HepG2 (cell line): ENCODE results near the gene FOSB. TPM values are rescaled to one million over a fixed set of nuclear protein-coding genes. Genes with fewer than 3 reads are reported as not detected.

Source experiments
- DDIT3 ChIP-seq: sonication (generic); formaldehyde crosslinking; IDR thresholded peaks from 2 replicates; pipeline ENCODE4 v1.4.0; 2020; ENCODE audit warnings: mild to moderate bottlenecking, missing genetic modification reagents
- ETV5 ChIP-seq: IDR thresholded peaks from 2 replicates; pipeline ENCODE4 v1.6.1; 2018; ENCODE audit warnings: missing biosample characterization, missing genetic modification reagents, inconsistent platforms, borderline replicate concordance
- MIER3 ChIP-seq: IDR thresholded peaks from 2 replicates; pipeline ENCODE4 v1.6.1; 2016; ENCODE audit warnings: missing compliant biosample characterization, borderline replicate concordance
- NR2F2 ChIP-seq: IDR thresholded peaks from 2 replicates; pipeline ENCODE4 v1.6.1; 2012; ENCODE audit warnings: low read depth, inconsistent platforms, borderline replicate concordance
- PRDM15 ChIP-seq: sonication (generic); formaldehyde crosslinking; IDR thresholded peaks from 2 replicates; pipeline ENCODE4 v1.4.0; 2020; ENCODE audit warnings: missing genetic modification reagents
- RFXAP ChIP-seq: sonication (generic); formaldehyde crosslinking; IDR thresholded peaks from 2 replicates; pipeline ENCODE4 v1.4.0; 2020; ENCODE audit warnings: missing genetic modification reagents, borderline replicate concordance
- SSRP1 ChIP-seq: IDR thresholded peaks from 2 replicates; pipeline ENCODE4 v1.6.1; 2016; ENCODE audit warnings: control low read depth
- TBX3 ChIP-seq: fragments of 450-650 bp; IDR thresholded peaks from 2 replicates; pipeline ENCODE4 v1.6.1; 2017; ENCODE audit warnings: antibody characterized with exemption, mild to moderate bottlenecking, inconsistent platforms, borderline replicate concordance
- ZC3H4 ChIP-seq: sonication (generic); formaldehyde crosslinking; IDR thresholded peaks from 2 replicates; pipeline ENCODE4 v1.4.0; 2020; ENCODE audit warnings: missing genetic modification reagents, borderline replicate concordance
- ZNF275 ChIP-seq: sonication (generic); formaldehyde crosslinking; IDR thresholded peaks from 2 replicates; pipeline ENCODE4 v1.8.0; 2022; ENCODE audit warnings: missing genetic modification reagents, mild to moderate bottlenecking, inconsistent platforms, borderline replicate concordance
- ZNF788 ChIP-seq: sonication (generic); formaldehyde crosslinking; IDR thresholded peaks from 2 replicates; pipeline ENCODE4 v1.5.0; 2020; ENCODE audit warnings: mild to moderate bottlenecking, missing genetic modification reagents, borderline replicate concordance
- polyA plus RNA-seq, 8 experiments: library from polyadenylated mRNA; depleted of rRNA in 3 of 8; stranded (reverse) in 7 of 8; unstranded in 1 of 8; fragments of >200 nt; fragmentation: Illumina TruSeq in 4 of 8; extraction: Trizol in 4 of 8; gene quantifications; 2 replicates each; pipeline versions ENCODE4 v1.2.1 to v1.2.3, GENCODE V29; 2011 to 2016; ENCODE audit warnings: low read depth in 4 of 8, missing spikeins in 1 of 8, mixed read lengths in 1 of 8; ENCODE audit not compliant: insufficient read depth in 1 of 8
- total RNA-seq, 5 experiments: library from RNA; depleted of rRNA; stranded (reverse); fragments of >200 nt; fragmentation: Illumina TruSeq; extraction: Trizol; gene quantifications; 2 replicates each; pipeline ENCODE4 v1.2.3, GENCODE V29; 2016; ENCODE audit warnings: low read depth in 1 of 5
- TF ChIP-seq, protein P1 (sequence below): sonication (generic); formaldehyde crosslinking; IDR thresholded peaks from 2 replicates; pipeline ENCODE4 v1.4.0; 2020; ENCODE audit warnings: missing genetic modification reagents
- TF ChIP-seq, protein P2 (sequence below): IDR thresholded peaks from 2 replicates; pipeline ENCODE4 v1.6.1; 2012; ENCODE audit warnings: low read length, improper control_type of control experiment
- TF ChIP-seq, protein P3 (sequence below): sonication (generic); formaldehyde crosslinking; IDR thresholded peaks from 2 replicates; pipeline ENCODE4 v1.9.0; 2021; ENCODE audit warnings: missing genetic modification reagents, borderline replicate concordance

Gene FOSB
- total and polyA plus RNA-seq, 2 of the 13 experiments (the other 11 are each of a cell fraction or from before 2014, with no cell fraction given) = 2.8 to 6.0 TPM

DNA sequence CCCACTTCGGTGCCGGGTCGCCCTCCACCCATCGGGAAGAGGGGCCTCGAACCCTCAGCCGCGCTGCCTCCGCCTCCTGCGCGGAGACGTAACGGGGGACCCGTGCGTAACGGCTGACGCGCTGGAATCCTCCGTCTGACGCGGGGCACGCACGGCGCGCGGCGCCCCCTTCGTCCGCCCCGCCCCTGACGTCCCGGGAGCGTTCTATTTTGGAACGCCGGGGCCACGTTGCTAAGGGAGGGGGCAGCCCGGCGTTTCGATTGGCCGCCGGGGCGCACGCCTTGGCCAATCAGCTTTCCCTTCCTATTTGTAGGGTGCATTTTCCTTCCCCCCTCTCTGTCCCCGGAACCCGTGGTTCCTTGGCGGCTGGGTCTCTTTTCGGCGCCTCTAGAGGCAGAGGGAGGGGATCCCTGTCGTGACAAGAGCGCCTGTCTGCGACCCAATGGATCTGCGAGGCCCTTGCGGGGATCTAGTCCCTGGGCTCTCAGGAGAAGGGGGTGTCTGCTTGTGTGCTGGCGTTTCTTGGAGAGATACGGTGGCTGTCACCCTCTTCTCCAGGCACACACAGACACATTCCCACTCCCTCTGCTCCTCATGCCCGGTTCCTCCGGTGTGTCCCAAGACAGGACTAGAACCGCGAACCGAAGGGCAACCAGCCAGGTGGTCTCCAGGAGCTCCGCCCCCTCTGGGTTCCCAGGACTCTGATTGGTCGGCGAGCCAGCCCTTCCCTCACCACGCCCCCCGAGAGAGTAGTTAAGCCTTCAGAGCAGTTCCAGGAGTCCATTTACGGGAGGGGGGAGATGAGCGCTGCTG, 1.5 kb downstream of the FOSB start (continued):
- TF ChIP-seq, protein P1, sequence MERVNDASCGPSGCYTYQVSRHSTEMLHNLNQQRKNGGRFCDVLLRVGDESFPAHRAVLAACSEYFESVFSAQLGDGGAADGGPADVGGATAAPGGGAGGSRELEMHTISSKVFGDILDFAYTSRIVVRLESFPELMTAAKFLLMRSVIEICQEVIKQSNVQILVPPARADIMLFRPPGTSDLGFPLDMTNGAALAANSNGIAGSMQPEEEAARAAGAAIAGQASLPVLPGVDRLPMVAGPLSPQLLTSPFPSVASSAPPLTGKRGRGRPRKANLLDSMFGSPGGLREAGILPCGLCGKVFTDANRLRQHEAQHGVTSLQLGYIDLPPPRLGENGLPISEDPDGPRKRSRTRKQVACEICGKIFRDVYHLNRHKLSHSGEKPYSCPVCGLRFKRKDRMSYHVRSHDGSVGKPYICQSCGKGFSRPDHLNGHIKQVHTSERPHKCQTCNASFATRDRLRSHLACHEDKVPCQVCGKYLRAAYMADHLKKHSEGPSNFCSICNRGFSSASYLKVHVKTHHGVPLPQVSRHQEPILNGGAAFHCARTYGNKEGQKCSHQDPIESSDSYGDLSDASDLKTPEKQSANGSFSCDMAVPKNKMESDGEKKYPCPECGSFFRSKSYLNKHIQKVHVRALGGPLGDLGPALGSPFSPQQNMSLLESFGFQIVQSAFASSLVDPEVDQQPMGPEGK (CRISPR knock-in tag) = peak; percentile 95
- TF ChIP-seq, protein P2, sequence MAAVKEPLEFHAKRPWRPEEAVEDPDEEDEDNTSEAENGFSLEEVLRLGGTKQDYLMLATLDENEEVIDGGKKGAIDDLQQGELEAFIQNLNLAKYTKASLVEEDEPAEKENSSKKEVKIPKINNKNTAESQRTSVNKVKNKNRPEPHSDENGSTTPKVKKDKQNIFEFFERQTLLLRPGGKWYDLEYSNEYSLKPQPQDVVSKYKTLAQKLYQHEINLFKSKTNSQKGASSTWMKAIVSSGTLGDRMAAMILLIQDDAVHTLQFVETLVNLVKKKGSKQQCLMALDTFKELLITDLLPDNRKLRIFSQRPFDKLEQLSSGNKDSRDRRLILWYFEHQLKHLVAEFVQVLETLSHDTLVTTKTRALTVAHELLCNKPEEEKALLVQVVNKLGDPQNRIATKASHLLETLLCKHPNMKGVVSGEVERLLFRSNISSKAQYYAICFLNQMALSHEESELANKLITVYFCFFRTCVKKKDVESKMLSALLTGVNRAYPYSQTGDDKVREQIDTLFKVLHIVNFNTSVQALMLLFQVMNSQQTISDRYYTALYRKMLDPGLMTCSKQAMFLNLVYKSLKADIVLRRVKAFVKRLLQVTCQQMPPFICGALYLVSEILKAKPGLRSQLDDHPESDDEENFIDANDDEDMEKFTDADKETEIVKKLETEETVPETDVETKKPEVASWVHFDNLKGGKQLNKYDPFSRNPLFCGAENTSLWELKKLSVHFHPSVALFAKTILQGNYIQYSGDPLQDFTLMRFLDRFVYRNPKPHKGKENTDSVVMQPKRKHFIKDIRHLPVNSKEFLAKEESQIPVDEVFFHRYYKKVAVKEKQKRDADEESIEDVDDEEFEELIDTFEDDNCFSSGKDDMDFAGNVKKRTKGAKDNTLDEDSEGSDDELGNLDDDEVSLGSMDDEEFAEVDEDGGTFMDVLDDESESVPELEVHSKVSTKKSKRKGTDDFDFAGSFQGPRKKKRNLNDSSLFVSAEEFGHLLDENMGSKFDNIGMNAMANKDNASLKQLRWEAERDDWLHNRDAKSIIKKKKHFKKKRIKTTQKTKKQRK = no peak
- no peak for TF ChIP-seq DDIT3 (CRISPR knock-in tag)
- TF ChIP-seq ZNF788 (CRISPR knock-in tag) = peak; percentile 92
- TF ChIP-seq ZNF275 (CRISPR knock-in tag) = no peak
- no peak for TF ChIP-seq ETV5 (CRISPR knock-in tag)
- TF ChIP-seq, protein P3, sequence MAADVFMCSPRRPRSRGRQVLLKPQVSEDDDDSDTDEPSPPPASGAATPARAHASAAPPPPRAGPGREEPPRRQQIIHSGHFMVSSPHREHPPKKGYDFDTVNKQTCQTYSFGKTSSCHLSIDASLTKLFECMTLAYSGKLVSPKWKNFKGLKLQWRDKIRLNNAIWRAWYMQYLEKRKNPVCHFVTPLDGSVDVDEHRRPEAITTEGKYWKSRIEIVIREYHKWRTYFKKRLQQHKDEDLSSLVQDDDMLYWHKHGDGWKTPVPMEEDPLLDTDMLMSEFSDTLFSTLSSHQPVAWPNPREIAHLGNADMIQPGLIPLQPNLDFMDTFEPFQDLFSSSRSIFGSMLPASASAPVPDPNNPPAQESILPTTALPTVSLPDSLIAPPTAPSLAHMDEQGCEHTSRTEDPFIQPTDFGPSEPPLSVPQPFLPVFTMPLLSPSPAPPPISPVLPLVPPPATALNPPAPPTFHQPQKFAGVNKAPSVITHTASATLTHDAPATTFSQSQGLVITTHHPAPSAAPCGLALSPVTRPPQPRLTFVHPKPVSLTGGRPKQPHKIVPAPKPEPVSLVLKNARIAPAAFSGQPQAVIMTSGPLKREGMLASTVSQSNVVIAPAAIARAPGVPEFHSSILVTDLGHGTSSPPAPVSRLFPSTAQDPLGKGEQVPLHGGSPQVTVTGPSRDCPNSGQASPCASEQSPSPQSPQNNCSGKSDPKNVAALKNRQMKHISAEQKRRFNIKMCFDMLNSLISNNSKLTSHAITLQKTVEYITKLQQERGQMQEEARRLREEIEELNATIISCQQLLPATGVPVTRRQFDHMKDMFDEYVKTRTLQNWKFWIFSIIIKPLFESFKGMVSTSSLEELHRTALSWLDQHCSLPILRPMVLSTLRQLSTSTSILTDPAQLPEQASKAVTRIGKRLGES (CRISPR knock-in tag) = no peak
- TF ChIP-seq ZC3H4 = no peak
- no peak for TF ChIP-seq SSRP1 (CRISPR knock-in tag)
- TF ChIP-seq PRDM15 (CRISPR knock-in tag) = no peak
- no peak for TF ChIP-seq NR2F2
- no peak for TF ChIP-seq TBX3
- TF ChIP-seq RFXAP (CRISPR knock-in tag) = peak; percentile 98
- TF ChIP-seq MIER3 (CRISPR knock-in tag) = peak; percentile 35; the same call in 1 of the 2 replicates
